HG03095 (cell line): ENCODE measurements around the gene GLTP.
"Not testable (repeated sequence)": the region's sequence is repeated elsewhere in the genome, so short reads cannot be mapped to it uniquely, and the experiment has no call there.

Experiments used
- ATAC-seq: cut with Tn5 transposase; IDR thresholded peaks from one replicate; pipeline ENCODE4 v1.9.1; 2021; ENCODE audit warnings: moderate library complexity; ENCODE audit not compliant: unreplicated experiment

The GLTP gene

DNA sequence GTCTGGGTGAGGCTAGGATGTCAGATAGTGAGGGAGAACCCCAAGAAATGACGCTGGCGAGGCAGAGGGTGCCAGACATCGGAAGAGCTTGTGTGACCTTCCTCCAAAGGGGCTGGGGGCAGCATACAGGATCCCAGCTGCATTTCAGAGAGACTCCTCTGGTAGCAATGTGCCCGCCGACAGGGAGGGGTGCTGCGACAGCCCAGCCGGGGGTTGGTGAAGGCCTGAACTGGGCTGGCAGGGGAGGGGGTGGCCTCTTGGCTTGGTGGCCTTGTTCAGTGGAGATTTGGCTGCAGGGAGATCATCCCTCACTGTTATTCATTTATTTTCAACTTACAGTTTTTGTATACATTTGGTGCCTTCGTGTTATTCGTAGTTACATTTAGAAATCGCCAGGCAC is 25.0 kb upstream of the GLTP start:
- no peak for ATAC-seq

GRCh38 chr12:109902891-109903418 is 22.6 kb upstream of the GLTP start:
- no peak for ATAC-seq

GRCh38 chr12:109900752-109901580 is 20.6 kb upstream of the GLTP start:
- no peak for ATAC-seq

DNA sequence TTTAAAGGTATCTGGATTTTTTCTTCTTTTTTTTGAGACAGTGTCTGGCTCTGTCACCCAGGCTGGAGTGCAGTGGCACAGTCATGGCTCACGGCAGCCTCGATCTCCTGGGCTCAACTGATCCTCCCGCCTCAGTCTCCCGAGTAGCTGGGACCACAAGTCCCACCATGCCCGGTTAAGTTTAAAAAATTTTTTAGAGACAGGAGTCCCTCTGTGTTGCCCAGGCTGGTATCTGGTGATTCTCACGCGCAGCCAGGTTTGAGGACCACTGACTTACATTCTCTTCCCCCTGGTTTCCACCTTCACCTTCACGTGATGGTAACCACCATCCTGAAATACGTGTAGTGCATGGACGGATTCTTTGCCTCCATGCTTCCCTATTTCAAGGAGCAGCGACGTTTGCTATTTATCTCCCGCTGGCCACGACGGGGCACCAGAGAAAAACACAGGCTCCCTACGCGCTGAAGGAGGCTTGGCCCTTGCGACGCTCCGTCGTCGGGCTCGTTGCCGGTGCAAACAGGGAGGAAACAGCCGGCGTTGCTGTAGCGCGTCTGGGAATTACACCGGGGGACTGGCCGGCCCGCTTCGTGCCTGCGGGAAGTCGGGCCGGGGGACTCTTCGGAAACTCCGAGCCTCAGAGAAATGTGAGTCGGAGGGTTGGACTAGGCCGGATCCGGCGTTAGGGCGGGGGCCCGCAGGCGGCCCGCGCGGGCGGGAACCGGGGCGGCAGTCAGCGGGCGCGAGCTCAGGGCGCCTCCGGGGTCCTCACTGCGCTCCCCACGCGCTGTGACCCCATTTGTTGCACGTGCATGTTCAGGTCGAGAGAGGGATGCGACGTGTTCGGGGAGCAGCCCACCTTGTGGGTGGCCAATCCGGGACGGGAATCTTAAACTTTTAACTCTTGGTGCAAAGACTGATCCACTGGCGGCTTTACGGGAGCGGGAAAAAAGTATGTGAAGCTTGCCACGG is 19.7 kb upstream of the GLTP start, which contains the start of gene TCHP:
Gene TCHP, plus strand, starts transcription at position 492 of the 969 bp plus-strand sequence. CDS start 2,753 bp downstream, outside the sequence.
- peak; percentile 64 for ATAC-seq

DNA sequence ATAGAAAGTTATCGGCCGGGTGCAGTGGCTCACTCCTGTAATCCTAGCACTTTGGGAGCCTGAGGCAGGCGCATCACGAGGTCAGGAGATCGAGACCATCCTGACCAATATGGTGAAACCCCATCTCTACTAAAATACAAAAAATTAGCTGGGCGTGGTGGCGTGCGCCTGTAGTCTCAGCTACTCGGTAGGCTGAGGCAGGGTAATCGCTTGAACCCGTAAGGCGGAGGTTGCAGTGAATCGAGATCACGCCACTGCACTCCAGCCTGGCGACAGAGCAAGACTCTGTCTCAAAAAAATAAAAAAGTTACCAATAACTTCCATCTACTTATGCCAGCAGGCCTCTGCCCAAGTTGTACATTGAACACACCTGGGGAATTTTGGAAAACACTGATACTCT is 19.0 kb upstream of the GLTP start:
- not testable (repeated sequence) for ATAC-seq

DNA sequence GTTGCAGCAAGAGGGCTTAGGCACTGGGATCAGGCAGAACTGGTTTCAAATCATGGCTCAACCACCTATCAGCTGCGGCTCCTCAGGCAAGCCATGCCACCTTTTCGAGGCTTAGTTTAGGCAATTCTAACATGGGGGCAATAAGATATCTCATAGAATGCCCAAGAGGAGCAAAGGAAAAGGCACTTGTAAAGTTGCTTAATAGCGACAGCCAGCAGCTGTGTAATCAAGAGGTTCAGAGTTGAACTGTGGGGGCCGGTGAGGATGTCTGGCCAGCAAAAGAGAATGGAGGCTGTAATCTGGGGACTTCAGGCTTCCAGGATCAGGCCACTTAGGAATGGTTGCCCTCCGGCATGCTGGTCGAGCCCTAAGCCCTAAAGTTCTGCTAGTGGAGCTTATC is 16.7 kb upstream of the GLTP start:
- ATAC-seq = no peak

- ATAC-seq = no peak
Measured at GRCh38 chr12:109896188-109896587, 15.8 kb upstream of the GLTP start.

- ATAC-seq = no peak
Measured at GRCh38 chr12:109894939-109895338, 14.6 kb upstream of the GLTP start.

DNA sequence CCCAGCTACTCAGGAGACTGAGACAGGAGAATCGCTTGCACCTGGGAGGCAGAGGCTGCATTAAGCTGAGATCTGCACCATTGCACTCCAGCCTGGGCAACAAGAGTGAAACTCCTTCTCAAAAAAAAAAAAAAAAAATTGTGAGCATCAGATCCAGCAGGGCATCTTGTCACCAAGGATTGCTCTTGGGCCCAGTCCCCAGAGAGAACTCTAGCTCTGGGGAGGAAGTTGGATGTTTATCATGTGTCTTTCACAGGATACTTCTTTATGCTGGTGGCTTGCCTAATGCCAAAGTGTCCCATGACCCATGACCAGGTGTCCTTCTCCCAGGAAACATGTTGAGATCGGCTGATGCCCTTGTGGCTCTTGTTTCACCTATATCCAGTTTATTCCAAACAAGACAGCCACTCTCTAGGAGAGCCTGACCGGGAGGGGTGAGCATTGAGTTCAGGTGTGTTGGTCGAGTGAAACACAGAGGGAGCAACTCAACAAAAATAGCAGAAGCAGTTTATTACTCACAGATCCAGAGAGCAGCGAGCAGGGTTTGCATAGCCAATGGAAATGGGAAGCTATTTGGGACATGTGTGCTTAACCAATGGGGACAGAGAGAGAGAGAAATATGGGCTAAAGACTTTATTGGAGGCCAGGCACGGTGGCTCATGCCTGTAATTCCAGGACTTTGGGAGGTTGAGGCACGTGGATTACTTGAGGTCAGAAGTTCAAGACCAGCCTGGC is 13.1 kb upstream of the GLTP start:
- no peak for ATAC-seq

GRCh38 chr12:109892748-109893147 is 12.4 kb upstream of the GLTP start:
- ATAC-seq = peak; percentile 48

DNA sequence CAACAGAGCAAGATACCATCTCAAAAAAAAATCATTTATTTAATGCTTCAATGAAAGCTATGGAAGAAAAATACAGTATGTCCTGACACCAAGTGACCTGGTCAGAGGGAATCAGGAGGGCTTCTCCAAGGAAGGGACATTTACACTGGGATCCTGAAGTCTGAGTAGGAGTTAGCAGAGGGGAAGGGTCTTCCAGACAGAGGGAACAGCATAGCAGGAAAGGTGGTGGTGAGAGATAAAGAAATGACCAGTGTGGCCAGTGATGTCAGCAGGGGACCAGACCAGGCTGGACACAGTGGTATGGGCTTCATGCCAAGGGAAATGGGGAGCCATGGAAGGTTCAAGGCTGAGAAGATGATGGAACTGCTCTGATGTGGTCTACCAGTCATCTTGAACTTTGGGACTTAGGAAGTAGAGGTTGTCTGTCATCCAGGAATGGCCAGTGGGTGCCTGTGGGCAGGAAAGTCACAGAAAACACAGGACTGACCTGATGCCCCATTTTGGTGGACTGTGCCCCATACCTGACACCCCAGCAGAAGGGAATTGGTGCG is 11.9 kb upstream of the GLTP start:
- no peak for ATAC-seq

GRCh38 chr12:109891731-109892130 is 11.4 kb upstream of the GLTP start:
- ATAC-seq = not testable (repeated sequence)

DNA sequence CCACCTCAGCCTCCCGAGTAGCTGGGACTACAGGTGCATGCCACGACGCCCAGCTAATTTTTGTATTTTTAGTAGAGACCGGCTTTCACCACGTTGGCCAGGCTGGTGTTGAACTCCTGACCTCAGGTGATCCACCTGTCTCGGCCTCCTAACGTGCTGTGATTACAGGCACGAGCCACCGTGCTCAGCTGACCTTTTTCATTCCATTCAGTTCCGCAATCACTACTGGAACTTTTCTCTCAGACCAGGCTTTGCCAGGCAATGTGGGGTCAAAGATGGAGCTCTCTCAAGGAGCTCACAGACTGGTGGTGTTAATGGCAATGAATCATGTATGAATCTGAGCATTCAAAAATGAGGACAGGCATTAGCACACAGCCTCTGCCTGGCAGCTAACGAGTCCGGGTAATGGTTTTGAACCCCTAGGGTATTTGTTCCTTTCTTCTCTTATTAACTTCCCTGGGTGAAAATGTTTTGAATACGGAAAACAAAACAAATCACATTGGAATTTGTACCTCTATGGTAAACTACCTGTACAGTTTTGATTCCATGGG is 10.4 kb upstream of the GLTP start:
- ATAC-seq = no peak

- no peak for ATAC-seq
Measured at GRCh38 chr12:109888179-109889020, 8.1 kb upstream of the GLTP start.

DNA sequence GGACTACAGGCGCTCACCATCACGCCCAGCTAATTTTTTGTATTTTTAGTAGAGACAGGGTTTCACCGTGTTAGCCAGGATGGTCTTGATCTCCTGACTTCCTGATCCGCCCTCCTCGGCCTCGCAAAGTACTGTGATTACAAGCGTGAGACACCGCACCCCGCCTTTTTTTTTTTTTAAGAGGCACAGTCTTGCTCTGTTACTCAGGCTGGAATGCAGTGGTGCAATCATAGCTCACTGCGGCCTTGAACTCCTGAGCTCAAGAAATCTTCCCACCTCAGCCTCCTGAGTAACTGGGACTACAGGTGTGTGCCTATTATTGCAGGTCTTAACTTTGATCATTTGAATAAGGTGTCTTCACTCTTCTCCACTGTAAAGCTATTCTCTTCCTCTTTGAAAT is 5.3 kb upstream of the GLTP start:
- ATAC-seq = no peak

DNA sequence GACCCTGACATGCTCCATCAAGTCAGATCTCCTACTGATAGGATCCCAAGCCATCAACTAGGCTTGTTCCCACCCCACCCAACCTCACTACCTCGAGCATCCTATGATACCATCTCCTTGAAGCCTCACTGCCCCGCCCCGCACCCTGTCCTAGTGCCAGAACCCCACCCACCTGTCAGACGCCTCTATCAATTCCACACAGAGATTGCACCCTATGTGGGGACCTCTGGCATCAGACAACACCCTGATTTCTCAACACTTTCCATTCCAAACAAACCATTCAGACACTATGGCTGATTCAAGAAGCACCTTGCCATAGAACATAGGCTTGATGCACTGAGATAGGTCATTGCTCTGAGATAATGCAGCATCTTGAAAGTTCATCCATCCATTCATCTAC is 3.1 kb upstream of the GLTP start:
- no peak for ATAC-seq

DNA sequence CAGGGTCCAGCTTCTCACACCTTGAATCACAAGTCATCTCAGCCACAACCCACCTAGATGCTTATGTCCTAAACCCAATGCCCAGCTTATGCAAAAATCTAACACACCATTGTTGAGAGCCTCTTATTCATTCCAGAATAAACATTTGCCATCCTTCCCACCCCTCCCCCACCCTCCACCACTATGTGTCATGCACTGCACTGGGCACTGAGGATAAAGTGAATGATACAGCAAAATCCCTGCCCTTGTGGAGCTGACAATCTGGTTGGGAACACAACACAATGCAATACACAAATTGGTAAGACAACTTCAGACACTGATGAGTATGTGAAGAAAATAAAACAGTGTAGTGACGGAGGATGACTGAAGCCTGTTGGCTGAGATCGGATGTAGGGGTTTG is 1.4 kb upstream of the GLTP start:
- no peak for ATAC-seq

- no peak for ATAC-seq
Measured at GRCh38 chr12:109880938-109881337, 597 bp upstream of the GLTP start.

DNA sequence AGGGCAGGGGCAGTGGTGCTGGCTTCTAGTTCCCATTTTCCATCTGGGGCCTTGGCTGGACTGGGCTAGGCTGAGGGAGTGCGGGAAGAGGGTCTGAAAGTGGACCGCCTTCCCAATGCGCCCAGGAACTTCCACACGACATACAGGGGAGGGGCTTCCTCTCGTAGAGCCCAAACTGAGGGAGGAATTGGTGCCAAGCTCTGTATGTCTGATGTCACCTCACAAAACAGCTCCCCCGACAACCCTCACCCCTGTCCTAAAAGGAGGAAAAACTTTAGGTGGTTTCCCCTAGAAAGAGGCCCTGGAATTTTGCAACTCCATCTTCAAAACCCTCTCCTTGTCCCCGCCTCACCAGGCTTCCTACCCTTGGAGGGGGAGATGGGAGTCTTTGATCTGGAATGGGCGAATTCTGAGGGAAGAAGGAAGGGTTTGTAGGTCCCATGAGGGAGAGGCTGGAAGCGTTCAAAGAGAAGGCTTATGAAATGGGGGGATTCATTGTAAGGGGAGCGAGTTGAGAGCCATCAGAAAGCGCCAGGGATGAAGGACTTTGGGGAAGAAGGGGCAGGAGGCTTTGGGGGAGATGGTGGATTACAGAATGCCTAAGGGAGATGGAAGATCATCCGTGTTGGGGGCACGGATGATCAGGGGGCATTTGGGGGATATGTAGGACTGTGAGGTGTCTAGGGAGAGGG is 844 bp downstream of the GLTP start:
- ATAC-seq = no peak
